Lower leg skin (tissue), 3 donors: ENCODE data around the gene ABCC2.

Source experiments
- CTCF ChIP-seq, 3 donors: fragments of 450-650 bp; IDR thresholded peaks; one replicate each; pipeline ENCODE4 v1.5.1; 2016; ENCODE audit warnings: antibody characterized with exemption in 3 of 3, mild to moderate bottlenecking in 3 of 3, moderate library complexity in 2 of 3
- POLR2A ChIP-seq, 2 donors: fragments of 450-650 bp; IDR thresholded peaks; one replicate each; pipeline ENCODE4 v1.6.1; 2016 to 2017; ENCODE audit warnings: antibody characterized with exemption in 2 of 2, mild to moderate bottlenecking in 1 of 2, moderate library complexity in 1 of 2

- TF ChIP-seq CTCF (IDR thresholded peaks at IDR 0.05) (no peak), POLR2A (IDR thresholded peaks at IDR 0.05) (no peak)
Measured at GRCh38 chr10:99809931-99810615, 27.6 kb downstream of the ABCC2 start.
